ENCODE results near the gene OTX2. TPM values are rescaled to one million over a fixed set of nuclear protein-coding genes. Genes with fewer than 3 reads are reported as not detected.

The OTX2 gene
- total RNA-seq, 1 experiment from 2014 or later: not detected

GRCh38 chr14:56797569-56798446 is 12.5 kb downstream of the OTX2 start:
- H3K27me3 ChIP-seq (ENCODE audit: insufficient read depth, low read length): peaks cover 38% of the 10 kb centered on the region
- no peaks in the 10 kb centered on the region for H3K9me2 ChIP-seq (ENCODE audit: insufficient read depth)
- H3K27ac ChIP-seq (ENCODE audit: low read depth, low read length): no peak overlapping the region
- TF ChIP-seq CTCF (IDR thresholded peaks at IDR 0.05 in 2 of 3, conservative IDR thresholded peaks at IDR 0.05 in 1 of 3; ENCODE audit: borderline replicate concordance in 1 of 3, insufficient read depth in 1 of 3, low read depth in 2 of 3, low read length in 2 of 3): no peak
- H3K9ac ChIP-seq (ENCODE audit: low read length): no peak overlapping the region
- no peak overlapping the region for H3K4me3 ChIP-seq (replicated peaks in 1 of 2; ENCODE audit: low read depth in 1 of 2, low read length in 2 of 2)
- H3K4me2 ChIP-seq (ENCODE audit: low read length): no peak overlapping the region
- CTCF ChIA-PET: no interaction called here
- BruUV-seq (replicated peaks): no TSS peak
- no peaks in the 10 kb centered on the region for H4K20me1 ChIP-seq (ENCODE audit: insufficient read depth)
- no peak for DNase-seq (ENCODE audit: low read depth, low spot score)
- intact Hi-C loops (cut with micrococcal nuclease): no loop called here
- no peak overlapping the region for H2AFZ ChIP-seq (ENCODE audit: low read depth, low read length, poor library complexity, severe bottlenecking)
- H3K9me3 ChIP-seq (ENCODE audit: control insufficient read depth in 1 of 2, insufficient read depth in 1 of 2, low read depth in 1 of 2, low read length in 2 of 2): no peaks in the 10 kb centered on the region
- no peak for ATAC-seq
- POLR2A ChIA-PET: no interaction called here
- no peaks in the 10 kb centered on the region for H3K4me1 ChIP-seq (ENCODE audit: control insufficient read depth in 1 of 2, insufficient read depth in 2 of 2, low read length in 2 of 2)
- H3K79me2 ChIP-seq (ENCODE audit: insufficient read depth, low read length): no peaks in the 10 kb centered on the region
- no peaks in the 10 kb centered on the region for H3K36me3 ChIP-seq (ENCODE audit: control insufficient read depth in 1 of 2, insufficient read depth in 2 of 2, low read length in 2 of 2)
- RAD21 ChIA-PET (ENCODE audit: low non-redundant PET in 1 of 2, low total read pairs in 2 of 2, uncharacterized antibody in 2 of 2, unreplicated experiment in 2 of 2): no interaction called here

DNA sequence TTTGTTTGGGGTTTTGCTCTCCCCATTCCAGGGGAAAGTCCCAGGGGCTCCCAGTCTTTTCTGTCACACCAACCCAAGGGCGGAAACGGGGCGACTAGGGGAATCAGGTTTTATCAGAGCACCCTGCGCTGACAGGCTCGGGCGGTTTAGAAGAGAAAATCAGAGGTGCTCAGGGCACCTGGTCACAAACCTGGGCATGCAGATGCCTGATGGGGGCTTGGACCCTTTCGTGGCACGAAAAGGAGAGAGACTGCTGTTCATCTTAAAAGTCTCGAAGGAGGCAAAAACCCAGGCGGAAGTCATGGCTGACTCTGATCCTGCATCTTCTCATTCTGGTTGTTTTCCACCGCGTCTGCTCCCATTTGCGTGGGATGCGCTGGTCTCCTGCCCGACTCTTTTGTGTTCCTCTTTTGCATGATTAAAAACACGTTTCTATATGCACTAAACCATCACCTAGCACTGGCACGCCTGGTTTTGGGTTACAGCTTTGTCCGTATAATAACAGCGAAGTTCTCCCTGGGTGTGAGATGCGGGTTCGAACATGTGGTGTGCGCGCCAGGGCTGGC is 13.2 kb downstream of the OTX2 start:
- no peaks in the 10 kb centered on the region for H3K79me2 ChIP-seq (ENCODE audit: insufficient read depth, low read length)
- no peak overlapping the region for H3K27ac ChIP-seq (ENCODE audit: low read depth, low read length)
- H4K20me1 ChIP-seq (ENCODE audit: insufficient read depth): no peaks in the 10 kb centered on the region
- H3K36me3 ChIP-seq (ENCODE audit: control insufficient read depth in 1 of 2, insufficient read depth in 2 of 2, low read length in 2 of 2): no peaks in the 10 kb centered on the region
- no TSS peak for BruUV-seq (replicated peaks)
- intact Hi-C loops (cut with micrococcal nuclease): no loop called here
- ATAC-seq: no peak
- CTCF ChIA-PET: no interaction called here
- H3K9me3 ChIP-seq (ENCODE audit: control insufficient read depth in 1 of 2, insufficient read depth in 1 of 2, low read depth in 1 of 2, low read length in 2 of 2): no peaks in the 10 kb centered on the region
- no peak for DNase-seq (ENCODE audit: low read depth, low spot score)
- no peak overlapping the region for H2AFZ ChIP-seq (ENCODE audit: low read depth, low read length, poor library complexity, severe bottlenecking)
- POLR2A ChIA-PET: no interaction called here
- peaks cover 31% of the 10 kb centered on the region for H3K27me3 ChIP-seq (ENCODE audit: insufficient read depth, low read length)
- H3K4me1 ChIP-seq (ENCODE audit: control insufficient read depth in 1 of 2, insufficient read depth in 2 of 2, low read length in 2 of 2): no peaks in the 10 kb centered on the region
- TF ChIP-seq CEBPB (IDR thresholded peaks at IDR 0.05; ENCODE audit: low read depth) (no peak), EGR1 (IDR thresholded peaks at IDR 0.05; ENCODE audit: low read depth) (no peak), SP1 (IDR thresholded peaks at IDR 0.05; ENCODE audit: low read depth) (no peak), EZH2 (IDR thresholded peaks at IDR 0.05) (no peak), SIN3A (IDR thresholded peaks at IDR 0.05; ENCODE audit: low read depth) (no peak), YY1 (IDR thresholded peaks at IDR 0.05; ENCODE audit: extremely low read depth, insufficient replicate concordance, low read depth, low read length) (no peak), ELF1 (IDR thresholded peaks at IDR 0.05; ENCODE audit: borderline replicate concordance, low read depth) (no peak), TCF7L2 (IDR thresholded peaks at IDR 0.05; ENCODE audit: borderline replicate concordance, extremely low read depth, insufficient read depth, insufficient read length) (no peak), SRF (IDR thresholded peaks at IDR 0.05; ENCODE audit: low read depth) (no peak), CTCF (IDR thresholded peaks at IDR 0.05 in 2 of 3, conservative IDR thresholded peaks at IDR 0.05 in 1 of 3; ENCODE audit: borderline replicate concordance in 1 of 3, insufficient read depth in 1 of 3, low read depth in 2 of 3, low read length in 2 of 3) (no peak), JUND (IDR thresholded peaks at IDR 0.05) (no peak), POLR2A (IDR thresholded peaks at IDR 0.05; ENCODE audit: borderline replicate concordance, extremely low read depth, insufficient read depth, insufficient read length) (no peak)
- RAD21 ChIA-PET (ENCODE audit: low non-redundant PET in 1 of 2, low total read pairs in 2 of 2, uncharacterized antibody in 2 of 2, unreplicated experiment in 2 of 2): no interaction called here
- no peak overlapping the region for H3K4me2 ChIP-seq (ENCODE audit: low read length)
- H3K4me3 ChIP-seq (replicated peaks in 1 of 2; ENCODE audit: low read depth in 1 of 2, low read length in 2 of 2): no peak overlapping the region
- H3K9ac ChIP-seq (ENCODE audit: low read length): no peak overlapping the region
- no peaks in the 10 kb centered on the region for H3K9me2 ChIP-seq (ENCODE audit: insufficient read depth)
